Kidney glomerular epithelial cell (primary cell): ENCODE data around the gene ACHE.

ENCODE experiments used
- DNase-seq: peaks from one replicate; lab custom pipeline; 2025; lab: John Stamatoyannopoulos, UW

ACHE gene

DNA sequence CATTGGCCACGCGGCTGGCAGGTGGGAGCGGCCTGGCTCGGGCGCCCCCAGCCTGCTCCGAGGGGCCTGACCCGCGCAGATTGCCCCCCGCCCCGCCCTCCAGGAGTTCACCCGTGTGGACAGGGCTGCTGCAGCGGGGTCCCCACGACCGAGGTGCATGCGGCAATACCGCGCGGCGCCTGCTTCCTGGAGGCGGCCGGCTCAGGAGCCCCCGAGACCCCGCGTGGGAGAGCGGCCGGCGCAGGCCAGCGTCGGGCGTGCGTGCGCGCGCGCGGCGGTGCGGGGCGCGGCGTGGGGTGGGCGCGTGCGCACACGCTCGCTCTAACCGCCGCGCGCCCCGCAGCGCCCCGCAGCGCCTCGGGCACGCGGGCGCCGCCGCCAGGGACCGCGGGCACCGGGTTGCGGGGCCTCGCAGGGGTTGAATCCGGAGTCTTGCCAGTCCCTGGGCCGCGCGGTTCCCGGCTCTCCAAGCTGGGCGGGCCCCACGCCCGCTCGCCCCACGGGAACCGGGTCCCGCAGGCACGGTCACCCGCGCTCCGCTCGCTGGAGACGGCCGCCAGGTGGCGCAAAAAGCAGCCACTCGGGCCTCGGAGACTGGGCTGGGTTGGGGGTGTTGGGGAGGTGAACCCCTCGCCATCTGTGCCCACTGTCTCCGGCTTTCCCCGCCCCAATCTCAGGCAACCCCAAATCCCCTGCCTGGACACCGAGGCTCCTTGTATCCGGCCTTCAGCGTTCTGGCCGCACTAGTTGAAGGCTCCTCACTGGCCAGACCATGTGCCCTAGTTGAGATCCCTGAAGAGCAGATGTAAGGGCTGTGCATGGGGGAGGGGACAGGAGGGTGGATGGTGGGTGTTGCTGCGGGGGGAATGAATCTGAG is 1.3 kb upstream of the ACHE start:
- no peak for DNase-seq

DNA sequence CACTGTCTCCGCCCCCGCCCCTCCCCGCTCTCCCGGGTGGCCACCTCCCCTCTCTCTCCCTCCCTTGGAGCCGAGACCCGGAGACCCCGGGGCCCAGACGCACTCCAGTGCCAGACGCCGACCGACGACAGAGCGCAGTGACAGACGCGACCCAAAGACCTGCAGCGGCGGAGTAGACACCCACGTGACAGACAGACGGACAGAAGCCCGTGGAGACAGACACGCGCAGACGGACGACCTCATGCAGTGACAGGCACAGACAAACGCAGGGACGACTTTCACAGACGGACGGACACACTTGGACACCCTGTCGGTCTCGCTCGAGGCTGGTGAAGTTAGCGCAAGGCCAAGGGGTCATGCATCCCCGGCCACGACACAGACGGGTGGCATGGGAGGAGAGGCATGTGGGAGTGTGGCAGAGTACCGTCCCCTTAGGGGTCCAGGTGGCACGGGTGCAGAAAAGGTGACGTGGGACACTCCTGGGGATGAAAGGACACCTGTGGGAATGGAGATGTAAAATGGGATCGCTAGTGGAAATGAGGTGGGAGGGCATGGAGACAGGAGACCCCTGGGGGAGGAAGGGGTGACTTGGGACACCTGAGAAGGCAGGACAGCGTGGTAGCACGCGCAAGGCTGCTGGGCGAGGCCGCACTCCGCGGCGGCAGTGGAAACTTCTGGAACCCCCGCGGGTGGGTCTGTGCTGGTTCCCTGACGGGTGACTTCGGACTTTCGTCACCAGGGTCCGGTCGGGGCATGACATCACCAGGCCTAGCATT is 456 bp upstream of the ACHE start:
- DNase-seq: no peak

DNA sequence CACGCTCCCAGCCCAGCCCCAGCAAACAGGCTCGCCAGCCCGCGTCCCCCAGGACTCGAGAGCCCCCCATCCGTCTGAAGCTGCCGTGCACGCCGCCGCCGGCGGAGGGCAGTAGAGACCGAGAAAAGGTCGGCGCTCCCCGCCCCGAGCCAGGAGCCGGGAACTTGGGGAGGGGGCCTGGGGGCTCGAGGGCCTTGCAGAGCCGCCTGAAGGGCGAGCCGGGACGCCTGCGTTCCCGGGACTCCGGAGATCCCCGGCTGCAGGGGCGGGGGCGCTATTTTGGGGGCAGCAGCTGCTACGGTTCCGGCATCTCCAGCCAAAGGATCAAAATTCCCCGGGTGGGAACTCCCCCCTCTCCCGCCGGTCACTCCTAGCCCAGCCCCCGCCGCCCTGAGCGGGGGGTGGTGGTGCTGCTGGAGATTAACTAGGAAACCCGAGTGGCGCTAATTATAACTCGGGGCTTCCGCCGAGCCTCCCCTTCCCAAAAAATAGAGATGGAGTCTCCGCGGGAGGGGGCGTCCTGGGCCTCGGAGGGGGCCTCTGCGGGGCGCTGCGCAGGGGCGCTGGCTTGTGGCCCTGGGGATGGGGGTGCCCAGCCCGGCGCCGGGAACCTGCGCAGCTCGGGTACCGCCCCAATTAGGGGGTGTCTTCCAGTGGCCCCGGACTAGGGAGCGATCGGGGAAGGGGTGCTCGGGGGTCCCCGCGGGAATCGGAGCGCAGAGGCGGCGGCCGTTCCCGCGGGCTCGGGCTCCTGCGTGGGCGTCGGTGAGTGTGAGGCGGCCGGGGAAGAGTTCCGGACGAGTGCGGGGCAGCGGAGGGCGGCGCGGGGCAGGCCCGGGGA is 608 bp downstream of the ACHE start:
- peak; percentile 4 for DNase-seq

DNA sequence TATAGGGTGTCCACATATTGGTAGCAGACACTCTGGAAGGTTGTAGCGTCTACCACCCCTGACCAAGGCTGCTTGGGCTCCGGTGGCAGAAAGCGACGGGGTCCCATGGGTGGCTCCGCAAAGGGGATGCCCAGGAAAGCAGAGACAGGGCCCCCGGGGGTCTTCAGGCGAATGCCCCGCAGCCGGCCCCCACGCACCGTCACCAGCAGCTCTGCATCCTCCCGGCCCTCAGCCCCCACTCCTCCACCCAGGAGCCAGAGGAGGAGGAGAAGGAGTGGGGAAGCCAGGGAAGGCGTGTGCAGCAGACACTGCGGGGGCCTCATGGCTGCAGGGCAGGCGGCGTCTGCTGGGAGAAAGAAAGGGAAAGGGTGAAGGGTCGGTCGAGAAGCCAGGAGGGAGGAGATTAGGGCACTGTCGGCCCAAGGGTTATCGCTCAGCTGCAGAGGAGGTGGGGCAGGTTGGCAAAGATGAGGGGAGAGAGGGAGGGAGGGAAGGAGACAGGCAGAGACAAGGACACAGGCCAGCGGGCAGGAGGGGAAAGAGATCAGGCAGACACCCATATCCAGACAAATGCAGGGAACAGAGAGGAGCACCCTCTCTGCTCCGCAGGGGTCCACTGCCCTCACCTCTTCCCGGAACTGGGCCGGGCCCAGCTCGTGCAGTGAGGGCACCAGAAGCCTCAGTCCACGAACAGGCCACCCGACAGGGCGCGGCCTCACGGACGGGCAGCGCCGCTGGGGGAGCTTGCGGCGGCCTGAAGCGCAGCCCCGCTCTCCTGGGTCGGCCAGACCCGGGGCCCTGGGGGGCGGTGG is 1.6 kb downstream of the ACHE start:
- no peak for DNase-seq

DNA sequence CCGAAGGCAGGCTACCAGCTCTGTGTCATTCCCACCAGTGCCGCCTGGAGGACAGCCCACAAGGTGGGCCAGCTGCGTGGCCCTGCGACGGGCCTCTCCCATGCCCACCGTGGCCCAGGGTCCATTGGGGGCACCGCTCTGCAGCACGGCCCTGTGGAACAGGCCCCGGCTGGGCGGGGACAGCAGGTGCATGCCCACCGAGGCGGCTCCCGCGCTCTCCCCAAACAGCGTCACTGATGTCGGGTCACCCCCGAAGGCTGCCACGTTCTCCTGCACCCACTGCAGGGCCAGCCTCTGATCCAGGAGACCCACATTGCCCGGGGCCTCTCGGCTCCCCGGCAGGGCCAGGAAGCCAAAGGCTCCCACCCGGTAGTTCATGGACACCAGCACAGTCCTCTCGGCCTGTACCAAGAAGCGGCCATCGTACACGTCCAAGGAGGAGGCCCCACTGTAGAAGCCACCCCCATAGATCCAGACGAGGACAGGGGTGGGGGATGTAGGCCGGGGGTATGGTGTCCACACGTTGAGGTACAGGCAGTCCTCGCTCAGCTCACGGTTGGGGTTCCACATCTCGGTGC is 2.3 kb downstream of the ACHE start:
- DNase-seq: no peak

DNA sequence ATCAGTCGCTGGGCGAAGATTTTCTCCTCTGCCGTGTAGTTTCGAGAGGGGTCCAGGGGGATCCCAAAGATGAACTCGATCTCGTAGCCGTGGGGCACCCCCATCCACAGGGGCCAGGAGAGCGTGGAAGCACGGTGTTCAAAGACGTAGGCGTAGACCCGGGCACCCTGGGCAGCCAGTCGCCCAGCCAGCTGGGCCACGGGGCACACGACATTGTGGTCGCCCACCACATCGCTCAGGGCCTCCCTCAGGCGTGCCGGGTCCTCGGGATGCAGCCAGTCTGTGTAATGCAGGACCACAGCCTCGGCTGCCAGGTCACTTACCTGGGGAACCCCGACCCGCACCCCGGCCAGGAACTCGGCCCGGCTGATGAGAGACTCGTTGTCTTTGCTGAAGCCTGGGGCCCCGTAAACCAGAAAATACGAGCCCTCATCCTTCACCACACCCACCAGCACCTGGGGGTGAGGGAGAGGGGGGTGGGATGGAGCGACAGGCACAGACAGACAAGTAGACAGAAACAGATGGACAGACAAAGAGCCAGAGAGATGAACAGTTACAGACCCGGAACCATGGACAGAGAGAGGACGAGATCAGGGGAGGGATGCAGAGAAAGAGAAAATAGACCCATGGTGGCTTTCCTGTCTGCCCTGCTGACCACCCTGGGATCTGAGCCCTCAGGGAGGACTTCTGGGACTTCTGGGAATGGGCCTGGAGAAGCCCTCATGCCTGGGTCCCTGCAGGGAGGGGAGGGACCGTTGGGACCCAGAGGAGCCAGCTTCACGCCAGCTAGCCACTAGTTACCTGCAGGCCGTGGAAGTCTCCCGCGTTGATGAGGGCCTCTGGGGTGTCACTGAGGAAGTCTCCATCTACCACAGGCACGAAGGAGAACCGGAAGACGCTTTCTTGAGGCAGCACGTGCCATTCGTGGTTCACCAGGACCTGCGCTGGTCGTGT is 3.0 kb downstream of the ACHE start:
- DNase-seq: no peak

DNA sequence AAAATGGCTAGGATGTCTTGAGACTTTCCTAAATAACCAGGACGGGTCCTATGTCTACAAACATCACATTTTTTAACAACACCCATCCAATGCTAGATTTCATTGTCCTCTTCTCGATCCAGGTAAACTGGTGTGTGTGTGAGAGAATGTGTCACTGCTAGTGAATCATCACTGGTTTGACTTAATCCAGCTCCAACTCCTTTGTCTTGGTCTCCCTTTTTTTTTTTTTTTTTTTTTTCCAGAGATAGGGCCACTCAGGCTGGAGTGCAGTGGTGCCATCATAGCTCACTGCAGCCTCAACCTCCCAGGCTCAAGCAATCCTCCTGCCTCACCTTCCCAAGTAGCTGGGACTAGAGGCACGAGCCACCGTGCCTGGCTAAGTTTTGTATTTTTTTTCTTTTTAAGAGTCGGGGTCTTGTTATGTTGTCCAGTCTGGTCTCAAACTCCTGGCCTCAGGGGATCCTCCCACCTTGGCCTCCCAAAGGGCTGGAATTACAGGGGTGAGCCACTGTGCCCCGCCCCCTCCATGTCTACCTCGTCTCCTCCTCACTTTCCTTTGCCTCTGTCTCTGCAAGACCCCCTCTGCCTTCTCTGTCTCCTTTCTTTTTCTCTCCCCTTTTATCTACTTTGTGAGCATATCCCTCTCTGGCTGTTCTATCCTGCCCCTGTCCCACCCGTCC is 4.0 kb downstream of the ACHE start:
- peak; percentile 11 for DNase-seq

DNA sequence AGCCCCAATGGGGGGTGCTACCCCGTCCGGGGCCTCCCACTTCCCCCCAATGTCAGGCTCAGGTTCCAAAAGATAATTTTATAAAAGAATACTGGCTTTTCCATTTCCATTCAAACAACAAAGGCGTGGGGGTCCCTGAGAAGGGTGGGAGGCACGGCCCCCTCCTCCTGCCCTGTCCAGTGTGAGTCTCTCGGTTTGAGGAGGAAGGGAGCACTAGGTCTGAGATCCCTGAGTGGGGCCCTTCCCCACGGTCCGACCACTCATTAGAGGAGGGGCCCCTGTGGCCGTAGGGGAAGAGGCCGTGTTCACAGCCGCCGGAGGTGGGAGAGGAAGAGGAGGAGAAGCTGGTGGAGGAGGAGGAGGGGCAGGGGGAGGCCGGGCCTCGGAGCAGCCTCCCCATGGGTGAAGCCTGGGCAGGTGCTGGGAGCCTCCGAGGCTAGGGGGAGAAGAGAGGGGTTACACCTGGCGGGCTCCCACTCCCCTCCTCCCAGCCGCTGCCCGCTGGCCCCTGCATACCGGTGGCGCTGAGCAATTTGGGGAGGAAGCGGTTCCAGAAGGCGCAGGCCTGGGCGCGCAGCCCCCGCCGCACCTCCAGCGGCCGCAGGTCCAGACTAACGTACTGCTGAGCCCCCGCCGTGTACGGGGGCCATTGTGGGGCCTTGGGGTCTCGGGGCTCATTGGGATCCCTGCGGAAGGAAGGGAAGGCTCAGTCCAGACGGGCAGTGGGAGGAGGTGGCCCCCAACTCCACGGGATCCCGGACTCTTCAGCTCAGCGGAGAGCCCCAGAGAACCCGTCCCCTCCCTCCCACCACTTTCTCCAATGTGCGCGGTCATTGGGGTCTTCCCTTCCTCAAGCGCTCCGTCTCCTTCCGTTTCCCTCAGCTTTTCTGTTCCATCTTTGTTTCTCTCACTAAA is 4.8 kb downstream of the ACHE start:
- DNase-seq: no peak

DNA sequence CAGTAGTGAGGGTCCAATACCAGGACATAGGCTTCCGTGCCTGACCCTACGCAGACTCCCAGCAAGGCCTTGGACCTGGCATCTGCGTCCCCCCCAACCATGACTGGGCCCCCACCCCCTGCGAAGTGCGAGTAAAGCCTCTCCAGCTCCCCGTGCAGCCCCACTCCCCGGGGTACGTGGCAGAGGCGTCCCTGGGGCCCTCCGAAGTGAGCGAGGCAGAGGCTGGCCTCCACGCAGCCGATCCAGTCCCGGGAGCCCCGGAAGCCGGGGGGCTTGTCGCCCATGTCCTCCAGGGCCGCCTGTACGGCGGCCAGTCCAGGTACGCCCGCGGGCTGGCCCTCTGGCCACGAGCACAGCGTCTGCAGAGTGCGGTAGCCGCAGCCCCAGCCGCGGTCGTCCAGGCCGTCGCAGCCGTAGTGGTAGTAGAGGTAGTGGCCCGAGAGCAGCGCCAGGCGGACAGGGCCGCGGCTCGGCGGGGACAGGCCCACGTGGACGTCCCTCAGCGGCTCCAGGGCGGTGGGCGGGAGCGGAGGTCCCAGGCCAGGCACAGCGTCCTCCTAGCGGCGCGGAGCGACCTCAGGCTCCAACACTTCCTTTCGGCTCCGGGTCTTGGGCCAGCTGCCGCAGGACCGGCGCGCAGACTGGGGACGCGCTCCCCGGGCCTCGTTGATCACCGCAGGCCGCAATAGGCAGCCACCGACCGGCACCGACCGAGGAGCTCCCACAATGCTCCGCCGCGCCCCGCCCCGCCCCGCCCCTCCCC is 6.5 kb downstream of the ACHE start, which contains the start of gene UFSP1:
Gene UFSP1, minus strand, starts transcription at position 728 of the 763 bp plus-strand sequence. Its CDS starts 444 bp downstream, at position 284.
- DNase-seq: no peak

DNA sequence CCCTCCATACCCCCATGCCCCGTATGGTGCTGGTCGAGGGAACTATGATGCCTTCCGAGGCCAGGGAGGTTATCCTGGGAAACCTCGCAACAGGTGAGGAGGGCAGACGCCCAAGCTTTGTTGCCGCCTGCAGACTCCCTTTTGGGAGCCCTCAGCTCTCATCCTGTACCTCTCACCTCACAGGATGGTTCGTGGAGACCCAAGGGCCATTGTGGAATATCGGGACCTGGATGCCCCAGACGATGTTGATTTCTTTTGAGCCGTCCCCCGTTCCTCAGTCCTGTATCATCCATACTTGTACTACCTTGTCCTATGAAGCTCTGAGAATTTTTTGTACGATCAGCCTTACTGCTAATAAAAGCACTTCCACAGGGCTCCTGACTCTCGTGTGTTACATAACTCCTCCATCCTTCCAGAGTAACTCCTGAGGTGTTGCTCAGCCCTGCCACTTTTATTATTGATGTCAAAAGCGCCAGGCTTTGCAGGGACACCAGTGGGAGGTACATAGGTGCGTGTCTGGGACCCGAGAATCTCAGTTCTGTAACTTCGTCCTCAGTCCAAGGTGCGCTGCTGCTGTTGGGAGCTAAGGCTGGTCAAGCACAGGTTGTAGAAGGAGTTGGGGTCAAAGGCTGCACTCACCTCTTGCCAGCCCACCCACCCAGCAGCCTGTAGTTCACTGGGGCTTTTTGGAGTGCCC is 7.2 kb downstream of the ACHE start:
- DNase-seq: no peak

DNA sequence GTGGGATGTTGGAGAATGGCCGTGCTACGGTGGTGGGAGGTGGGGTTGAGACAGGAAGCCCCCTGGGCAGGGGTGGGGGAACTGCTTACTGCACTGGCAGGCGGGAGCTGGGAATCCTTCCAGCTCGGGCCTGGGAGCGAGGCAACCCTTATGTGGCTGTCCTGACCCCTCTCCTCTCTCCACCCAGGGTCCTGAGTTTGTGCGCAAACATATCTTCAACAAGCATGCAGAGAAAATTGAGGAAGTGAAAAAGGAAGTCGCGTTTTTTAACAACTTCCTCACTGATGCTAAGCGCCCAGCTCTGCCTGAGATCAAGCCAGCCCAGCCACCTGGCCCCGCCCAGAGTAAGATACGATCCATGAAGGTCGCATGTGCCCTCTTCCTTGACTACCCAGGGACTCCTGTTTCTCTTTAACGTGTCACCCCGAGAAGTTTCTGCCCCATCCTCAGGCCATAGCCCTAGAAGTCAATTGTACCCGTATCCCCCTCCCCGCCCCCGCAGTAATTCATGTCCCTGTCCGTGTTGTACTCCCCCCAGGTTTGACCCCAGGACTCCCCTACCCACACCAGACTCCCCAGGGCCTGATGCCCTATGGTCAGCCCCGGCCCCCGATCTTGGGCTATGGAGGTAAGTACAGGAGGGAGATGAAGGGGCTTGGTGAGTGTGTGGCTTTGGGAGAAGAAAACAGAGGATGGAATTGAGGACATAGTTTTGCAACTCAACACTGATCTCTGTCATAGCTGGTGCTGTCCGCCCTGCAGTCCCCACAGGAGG is 8.0 kb downstream of the ACHE start:
- DNase-seq: no peak

DNA sequence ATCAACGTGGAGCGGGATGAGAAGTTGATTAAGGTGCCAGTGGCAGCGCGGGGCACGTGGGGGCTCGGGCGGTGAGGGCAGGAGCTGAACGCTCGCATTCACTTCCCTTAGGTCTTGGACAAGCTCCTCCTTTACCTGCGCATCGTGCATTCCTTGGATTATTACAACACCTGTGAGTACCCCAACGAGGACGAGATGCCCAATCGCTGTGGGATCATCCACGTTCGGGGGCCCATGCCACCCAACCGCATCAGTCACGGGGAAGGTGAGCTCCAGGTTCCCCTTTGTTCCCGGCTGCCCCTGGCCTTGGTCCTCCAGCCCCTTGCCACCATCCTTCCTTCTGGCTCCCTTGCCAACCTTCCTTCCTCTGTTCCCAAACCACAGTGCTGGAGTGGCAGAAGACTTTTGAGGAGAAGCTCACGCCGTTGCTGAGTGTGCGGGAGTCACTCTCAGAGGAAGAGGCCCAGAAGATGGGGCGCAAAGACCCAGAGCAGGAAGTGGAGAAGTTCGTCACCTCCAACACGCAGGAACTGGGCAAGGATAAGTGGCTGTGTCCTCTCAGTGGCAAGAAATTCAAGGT is 8.7 kb downstream of the ACHE start:
- DNase-seq: no peak

DNA sequence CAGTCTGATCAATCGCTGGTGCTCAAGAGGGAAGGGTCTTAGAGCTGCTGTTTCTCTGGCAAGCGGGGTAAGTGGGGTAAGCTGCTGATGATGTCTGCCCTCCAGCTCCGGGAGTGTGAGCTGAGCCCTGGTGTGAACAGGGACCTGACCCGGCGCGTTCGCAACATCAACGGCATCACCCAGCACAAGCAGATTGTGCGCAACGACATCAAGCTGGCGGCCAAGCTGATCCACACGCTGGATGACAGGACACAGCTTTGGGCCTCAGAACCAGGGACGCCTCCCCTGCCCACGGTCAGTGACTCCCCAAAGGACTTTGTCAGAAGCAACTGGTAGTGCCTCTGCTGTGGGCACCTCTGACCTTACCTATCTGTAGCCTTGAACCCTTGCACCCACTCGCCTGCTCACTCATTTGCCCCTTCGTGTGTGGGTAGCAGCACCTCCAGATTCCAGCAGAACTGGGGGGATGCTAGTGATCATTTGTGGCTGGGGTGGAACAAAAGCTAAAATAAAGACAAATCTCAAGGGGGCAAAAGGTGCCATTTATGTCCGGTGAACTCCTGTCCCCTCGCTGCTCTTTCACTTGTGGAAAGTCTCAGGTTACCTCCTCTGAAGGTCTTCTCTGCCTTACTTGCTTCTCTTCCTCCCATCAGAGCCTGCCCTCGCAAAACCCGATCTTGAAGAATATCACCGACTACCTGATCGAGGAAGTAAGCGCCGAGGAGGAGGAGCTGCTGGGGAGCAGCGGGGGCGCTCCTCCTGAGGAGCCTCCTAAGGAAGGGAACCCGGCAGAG is 9.3 kb downstream of the ACHE start:
- no peak for DNase-seq

DNA sequence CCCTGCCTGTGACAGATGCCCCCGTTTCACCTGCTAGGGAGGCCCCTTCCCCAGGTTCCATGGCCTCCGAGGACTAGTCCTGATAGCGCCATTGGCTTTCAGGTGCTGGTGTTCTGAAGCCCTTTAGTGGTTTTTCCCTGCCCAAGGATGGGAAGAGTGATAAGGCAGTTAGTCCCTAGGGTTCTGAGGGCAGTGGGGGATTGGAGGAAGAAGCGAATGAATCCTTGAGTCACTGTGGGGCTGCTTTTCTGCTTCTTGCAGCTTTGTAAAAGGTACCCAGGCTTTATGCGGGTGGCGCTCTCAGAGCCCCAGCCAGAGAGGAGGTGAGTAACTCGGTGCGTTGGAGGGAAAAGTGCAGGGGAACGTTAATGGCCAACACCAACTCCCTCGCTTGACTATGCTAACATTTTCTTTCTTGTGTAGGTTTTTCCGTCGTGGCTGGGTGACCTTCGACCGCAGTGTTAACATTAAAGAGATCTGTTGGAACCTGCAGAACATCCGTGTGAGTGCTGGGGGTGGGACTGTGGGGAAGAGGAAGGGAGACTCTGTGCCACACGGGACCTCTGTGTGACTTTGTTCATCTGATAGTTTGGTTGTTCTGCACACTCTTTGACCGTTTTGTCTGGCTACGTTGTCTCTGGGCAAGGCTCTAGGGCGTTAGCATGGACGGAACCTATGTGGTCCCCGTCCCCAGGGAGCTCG is 10.1 kb downstream of the ACHE start:
- no peak for DNase-seq
